ENCODE results near the gene MSH5.
"Not testable (repeated sequence)": the region's sequence is repeated elsewhere in the genome, so short reads cannot be mapped to it uniquely, and the experiment has no call there.

MSH5 gene
- total RNA-seq = 1.1 to 3.7 (median 1.4) reads per million in 4 donors

DNA sequence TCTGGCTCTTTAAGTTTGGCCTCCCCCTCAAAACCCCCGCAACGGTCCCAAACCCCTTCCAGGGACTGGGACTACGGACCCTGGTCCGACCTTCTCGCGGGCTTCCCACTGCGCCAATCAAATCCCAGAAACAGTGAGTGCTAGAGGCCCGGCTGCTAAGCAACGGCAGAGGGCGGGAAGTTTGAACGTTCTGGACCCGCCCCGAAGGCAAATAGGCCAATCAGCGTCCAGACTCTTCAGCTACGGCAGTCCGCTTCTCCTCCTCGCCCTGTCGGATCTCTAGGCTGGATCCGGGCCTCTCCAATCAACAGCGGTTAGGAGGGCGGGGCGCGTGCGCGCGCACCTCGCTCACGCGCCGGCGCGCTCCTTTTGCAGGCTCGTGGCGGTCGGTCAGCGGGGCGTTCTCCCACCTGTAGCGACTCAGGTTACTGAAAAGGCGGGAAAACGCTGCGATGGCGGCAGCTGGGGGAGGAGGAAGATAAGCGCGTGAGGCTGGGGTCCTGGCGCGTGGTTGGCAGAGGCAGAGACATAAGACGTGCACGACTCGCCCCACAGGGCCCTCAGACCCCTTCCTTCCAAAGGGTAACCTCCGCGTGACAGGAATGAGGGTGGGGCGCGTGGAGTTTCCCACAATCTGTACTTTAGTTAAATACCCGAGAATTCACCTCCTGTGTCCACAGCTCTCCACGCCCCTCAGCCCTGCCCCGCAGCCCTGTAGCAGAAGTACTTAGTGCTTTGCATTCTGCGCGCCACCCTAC is at the start of gene MSH5:
Gene MSH5 (plus strand): TSS at position 367 of the 758 bp plus-strand sequence. CDS start 462 bp downstream, outside the sequence.
- peak; percentile 86 to 99 (median 91) for DNase-seq

- no peak for DNase-seq
Measured at GRCh38 chr6:31690231-31691077, 49.4 kb upstream of the MSH5 start.

- DNase-seq = no peak
Measured at GRCh38 chr6:31691078-31691463, 48.7 kb upstream of the MSH5 start.

DNA sequence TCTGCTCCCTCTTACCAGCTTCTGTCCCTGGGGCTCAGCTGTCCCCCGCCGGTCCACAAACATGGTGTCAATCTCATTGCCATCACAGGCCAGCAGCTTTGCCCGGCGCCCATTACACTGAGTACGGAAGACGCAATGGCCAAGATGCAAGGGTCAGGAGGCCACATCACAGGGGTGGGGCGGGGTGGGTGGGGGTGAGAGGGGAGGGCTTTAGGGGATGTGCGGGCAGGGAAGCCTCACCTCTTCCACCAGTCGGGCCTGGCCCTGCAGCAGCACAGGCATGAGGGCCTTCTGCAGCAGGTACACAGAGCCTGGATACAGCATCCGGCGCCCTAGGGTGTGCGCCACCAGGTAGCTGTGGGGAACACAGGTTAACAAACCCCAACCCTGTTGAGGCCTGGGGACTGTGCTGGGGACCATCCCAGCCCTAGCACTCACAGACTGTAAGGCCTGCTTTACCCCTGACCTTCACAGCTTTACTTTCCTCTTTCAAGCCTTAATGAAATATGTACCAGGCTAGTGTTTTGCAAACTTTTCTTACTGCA is 48.2 kb upstream of the MSH5 start:
- no peak for DNase-seq

DNA sequence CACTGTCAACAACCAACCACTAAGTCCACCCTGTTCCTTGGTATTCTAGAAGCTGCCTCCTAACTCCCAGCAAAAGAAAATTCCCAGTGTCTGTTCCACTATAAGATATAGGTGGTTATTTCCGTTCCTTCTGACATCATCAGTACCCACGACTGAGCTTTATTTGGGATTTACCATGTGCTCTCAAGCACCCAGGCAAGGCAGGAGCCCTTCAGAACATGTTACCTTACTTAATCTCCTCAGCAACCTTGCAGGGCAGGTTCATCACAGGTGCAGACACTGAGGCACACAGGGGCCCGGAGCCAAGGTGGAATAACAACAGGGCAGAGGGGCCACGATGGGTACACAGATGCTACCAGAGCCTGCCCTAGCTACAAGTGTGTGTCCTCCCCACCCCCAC is 47.5 kb upstream of the MSH5 start:
- no peak for DNase-seq

DNA sequence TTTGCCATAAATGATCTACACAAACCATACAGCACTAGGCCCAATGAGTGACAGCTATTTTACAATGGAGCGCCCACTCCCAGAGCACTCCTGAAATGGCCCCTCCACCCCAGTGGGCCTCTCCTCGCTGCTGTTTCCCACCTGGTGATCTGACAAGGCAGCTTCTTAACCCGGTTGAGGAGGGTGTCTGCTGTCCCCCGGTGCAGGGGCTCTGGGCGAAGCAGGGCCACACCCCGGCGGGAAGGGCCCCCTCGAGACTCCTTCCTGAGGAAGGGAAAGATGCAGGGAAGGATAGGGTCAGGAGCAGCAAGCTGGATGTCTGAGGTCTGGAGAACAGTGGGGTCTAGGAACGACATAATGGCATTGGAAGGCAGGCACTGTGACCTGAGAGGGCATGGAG is 46.9 kb upstream of the MSH5 start:
- DNase-seq = no peak

DNA sequence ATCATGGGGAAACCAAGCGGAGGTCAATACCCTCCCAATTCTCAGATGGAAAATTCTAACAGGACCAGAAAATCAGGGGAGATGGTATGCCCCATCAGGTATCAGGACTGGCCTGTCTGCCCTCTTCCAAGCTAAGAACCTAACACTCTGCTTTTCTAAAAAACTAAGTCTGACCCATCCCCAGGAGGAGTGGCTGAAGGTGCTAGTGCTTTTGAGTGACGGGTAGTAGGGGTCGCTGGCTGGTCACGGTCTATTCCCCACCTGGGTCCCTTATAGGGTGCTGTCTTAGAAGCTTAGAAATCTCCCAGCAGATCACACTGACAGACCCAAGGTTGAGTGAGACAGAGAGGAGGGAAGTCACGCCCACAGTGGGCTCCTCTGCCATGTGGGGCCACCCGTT is 46.3 kb upstream of the MSH5 start:
- DNase-seq = no peak

DNA sequence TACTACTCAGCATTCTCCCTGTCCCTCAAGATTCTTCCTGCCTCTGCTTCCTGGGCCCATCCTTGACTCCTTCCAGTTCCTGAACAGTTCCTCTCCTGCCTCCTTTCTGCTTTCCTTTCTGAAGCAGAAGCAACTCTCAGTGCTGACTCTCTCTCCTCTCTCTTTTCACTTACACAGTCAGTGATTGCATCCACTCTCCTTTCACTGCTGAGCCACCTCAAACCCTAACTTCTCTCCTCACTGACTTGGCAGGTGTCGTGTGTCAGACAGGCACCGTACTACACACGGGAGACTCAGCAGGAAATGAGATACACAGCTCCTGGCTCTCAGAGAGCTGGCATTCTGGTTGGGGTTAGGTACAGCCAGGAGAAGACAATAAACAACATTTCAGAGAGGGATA is 42.2 kb upstream of the MSH5 start:
- DNase-seq = no peak

GRCh38 chr6:31700740-31701401 is 38.9 kb upstream of the MSH5 start:
- DNase-seq = no peak

DNA sequence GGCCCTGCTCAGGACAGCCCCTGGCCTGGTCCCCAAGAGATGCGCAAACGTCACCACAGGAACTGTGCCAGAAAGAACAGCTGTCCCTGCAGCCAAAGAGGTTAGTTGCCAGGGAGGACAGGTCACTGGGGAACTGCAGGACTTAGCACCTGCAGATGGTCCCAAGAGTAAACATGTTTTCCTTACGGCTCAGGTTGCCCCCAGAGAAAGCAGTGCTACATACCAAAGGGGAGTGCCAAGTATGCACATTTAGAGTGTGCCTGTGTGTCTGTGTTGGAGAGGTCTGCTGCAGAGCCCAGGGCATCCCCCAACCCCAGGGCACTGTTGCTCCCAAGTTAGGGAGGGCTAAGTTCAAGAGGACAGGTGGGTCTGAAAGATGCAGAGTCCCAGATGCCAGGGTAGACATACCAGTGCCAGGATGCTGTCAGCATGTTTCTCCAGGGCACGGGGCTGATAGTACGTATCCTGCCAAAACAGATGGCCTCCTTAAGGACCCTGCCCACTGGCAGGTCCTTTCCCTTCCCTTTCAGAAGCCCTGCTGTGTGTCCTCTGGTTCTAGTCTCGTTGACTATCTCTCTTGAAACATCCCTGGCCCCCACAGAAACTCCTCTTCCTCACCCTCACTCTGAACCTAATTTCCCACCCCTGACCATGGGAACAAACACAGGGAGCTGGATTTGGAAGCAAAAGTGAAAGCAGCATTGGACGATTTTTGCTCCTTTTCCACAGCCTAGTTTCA is 38.0 kb upstream of the MSH5 start:
- no peak for DNase-seq

DNA sequence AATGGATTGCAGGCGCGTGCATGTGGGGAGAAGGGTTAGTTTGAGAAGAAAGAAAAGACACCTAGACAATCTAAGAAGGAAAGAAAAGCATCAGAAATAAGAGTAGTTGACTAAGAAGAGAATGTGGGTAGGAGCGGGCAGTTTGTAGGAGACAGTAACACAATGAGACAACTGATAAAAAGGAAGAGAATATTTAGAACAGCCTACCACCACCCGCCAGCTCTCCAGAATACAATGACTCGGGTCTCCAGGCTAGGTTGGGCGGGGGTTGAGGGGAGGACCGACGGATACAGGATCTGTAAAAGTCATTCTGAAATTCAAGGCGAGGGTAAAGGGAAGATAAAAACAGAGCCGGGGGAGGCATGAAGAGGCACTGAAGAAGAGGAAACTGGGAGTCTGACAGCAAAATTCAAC is 37.4 kb upstream of the MSH5 start:
- no peak for DNase-seq

GRCh38 chr6:31702819-31703716 is 36.7 kb upstream of the MSH5 start, which contains the start of gene ABHD16A:
Gene ABHD16A, minus strand, starts transcription at chr6:31703324. Its CDS starts 43 bp downstream, at chr6:31703281.
- DNase-seq = peak; percentile 91 to 99 (median 95)

GRCh38 chr6:31705931-31706330 is 33.9 kb upstream of the MSH5 start:
- DNase-seq = no peak

- no peak for DNase-seq
Measured at GRCh38 chr6:31706599-31706998, 33.2 kb upstream of the MSH5 start, which contains the start of gene LY6G6F. Gene LY6G6F, plus strand, starts transcription at chr6:31706866. Its CDS starts 41 bp downstream, at chr6:31706907.

DNA sequence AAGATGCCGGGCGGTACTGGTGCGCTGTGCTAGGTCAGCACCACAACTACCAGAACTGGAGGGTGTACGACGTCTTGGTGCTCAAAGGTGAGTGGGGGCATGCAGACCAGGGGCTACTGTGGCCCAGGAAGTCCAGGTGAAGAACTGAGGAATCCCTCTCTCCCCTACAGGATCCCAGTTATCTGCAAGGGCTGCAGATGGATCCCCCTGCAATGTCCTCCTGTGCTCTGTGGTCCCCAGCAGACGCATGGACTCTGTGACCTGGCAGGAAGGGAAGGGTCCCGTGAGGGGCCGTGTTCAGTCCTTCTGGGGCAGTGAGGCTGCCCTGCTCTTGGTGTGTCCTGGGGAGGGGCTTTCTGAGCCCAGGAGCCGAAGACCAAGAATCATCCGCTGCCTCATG is 32.1 kb upstream of the MSH5 start:
- no peak for DNase-seq

DNA sequence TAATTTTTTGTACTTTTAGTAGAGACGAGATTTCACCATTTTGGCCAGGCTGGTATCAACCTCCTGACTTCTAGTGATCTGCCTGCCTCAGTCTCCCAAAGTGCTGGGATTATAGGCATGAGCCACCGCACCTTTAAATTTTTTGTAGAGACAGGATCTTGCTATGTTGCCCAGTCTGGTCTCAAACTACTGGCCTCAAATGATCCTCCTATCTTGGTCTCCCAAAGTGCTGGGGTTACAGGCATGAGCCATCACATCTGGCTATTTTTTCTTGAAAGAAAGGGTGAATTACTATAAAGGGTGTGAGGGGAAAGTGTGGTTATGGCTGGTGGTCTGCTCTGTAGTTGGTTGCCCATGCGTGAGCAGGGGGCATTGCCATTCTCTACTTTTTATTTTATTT is 31.6 kb upstream of the MSH5 start:
- no peak for DNase-seq

GRCh38 chr6:31709157-31709556 is 30.6 kb upstream of the MSH5 start:
- not testable (repeated sequence) for DNase-seq

DNA sequence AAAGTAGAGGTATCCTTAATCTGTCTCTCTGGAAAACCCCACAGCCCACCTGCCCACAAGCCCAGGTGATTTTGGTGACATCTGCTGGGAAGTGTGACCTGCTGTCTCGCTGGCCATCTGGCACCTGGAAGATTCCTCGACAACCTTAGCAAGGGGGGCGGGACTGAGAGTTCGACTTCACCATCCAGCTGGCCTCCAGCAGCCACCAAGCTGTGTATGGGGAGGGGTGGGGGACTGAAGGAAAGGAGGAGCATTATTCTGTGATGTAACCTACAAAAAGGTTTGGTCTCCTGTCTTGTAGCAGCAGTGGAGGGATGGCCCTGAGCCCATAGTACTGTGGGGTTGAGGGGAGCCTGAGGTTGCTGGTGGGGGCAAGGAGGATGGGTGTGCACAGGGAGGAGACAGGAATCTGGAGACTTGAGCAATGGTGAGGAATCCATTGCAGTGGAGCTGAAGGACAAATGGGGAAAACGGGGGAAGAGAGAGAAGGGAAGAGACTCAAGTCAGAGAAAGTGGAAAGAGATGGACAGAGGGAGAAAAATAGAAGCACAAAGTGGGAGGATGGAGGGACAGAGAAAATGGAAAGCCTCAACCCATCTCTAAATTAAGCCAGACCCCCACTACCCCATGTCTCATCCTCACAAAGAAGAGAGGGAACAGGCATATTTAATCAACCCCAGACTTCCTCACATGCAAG is 29.1 kb upstream of the MSH5 start:
- no peak for DNase-seq

DNA sequence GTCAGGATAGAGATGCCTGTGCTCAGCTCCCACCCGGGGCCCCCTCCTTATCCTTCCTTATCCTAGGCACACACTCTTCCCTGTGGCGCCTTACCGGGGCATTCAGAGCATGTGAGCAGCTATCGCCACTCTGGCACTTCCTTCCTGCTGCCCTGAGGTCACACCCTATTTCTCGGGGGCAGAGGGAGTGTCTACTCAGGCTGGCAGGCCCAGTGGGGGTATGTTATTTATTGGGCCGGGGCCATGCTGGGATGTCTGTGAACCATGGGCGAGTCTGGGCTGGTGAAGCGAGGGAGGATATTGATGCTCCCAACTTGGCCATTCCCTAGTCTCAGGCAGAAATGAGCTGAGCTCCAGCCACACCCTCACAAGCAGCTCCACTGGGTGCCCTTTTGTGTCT is 28.6 kb upstream of the MSH5 start:
- DNase-seq = no peak

- DNase-seq = peak in 1 of 5 donors; percentile 44
Measured at GRCh38 chr6:31712296-31712695, 27.5 kb upstream of the MSH5 start.

Measured in T-helper 1 cell (primary cell).